Lower leg skin (tissue), 4 donors: Measurements from ENCODE around the gene FAM209A. TPM values are rescaled to one million over a fixed set of nuclear protein-coding genes. Genes with fewer than 3 reads are reported as not detected.

Source experiments
- DNase-seq, 2 donors: peaks; one replicate each; pipeline ENCODE4 v3.0.0-alpha.2; 2019; ENCODE audit warnings: low spot score in 2 of 2
- H3K4me3 ChIP-seq: fragments of 200-600 bp; sonication (generic); 2 replicates; pipeline ENCODE4 v1.5.1; 2017; ENCODE audit warnings: mild to moderate bottlenecking, low read depth; ENCODE audit not compliant: poor library complexity, severe bottlenecking
- CTCF ChIP-seq, 3 donors: fragments of 450-650 bp; IDR thresholded peaks; one replicate each; pipeline ENCODE4 v1.5.1; 2016; ENCODE audit warnings: antibody characterized with exemption in 3 of 3, mild to moderate bottlenecking in 3 of 3, moderate library complexity in 2 of 3
- POLR2A ChIP-seq, 2 donors: fragments of 450-650 bp; IDR thresholded peaks; one replicate each; pipeline ENCODE4 v1.6.1; 2016 to 2017; ENCODE audit warnings: antibody characterized with exemption in 2 of 2, mild to moderate bottlenecking in 1 of 2, moderate library complexity in 1 of 2
- WGBS, 2 donors: methylation state at CpG; one replicate each; pipeline ENCODE4 v1.1.5; 2018; 5-methylcytosine and 5-hydroxymethylcytosine counted together
- intact Hi-C: fragments of 100-400 bp; cut with DNase I; formaldehyde crosslinking; loops from one replicate; pipeline ENCODE4 v1.15.0; 2023; ENCODE audit warnings: low total_unique reads
- total RNA-seq, 4 donors: library from RNA; depleted of rRNA; stranded (reverse); fragments of >200 nt; gene quantifications; one replicate each; pipeline ENCODE4 v1.1.0, GENCODE V29; 2016

The FAM209A gene
- total RNA-seq, 4 donors from 2014 or later, result 0.81 TPM; not detected in 3

DNA sequence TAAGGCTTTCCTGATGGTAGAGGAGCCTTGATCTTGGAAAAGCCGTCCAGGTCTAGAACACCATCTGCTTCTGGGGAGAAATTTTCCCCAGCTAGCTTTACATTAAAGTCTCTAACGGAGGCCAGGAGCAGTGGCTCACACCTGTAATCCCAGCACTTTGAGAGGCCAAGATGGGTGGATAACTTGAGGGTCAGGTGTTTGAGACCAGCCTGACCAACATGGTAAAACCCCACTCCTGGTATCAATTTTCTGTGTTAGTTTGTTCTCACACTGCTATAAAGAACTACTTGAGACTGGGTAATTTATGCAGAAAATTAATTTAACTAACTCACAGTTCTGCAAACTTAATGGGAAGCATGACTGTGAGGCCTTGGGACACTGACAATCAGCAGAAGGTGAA, 46.3 kb downstream of the FAM209A start:
- DNase-seq, result no peak
- H3K4me3 ChIP-seq, result no peak overlapping the region
- intact Hi-C loops, result no loop called here
- TF ChIP-seq CTCF (IDR thresholded peaks at IDR 0.05), result no peak
- no peak for TF ChIP-seq POLR2A (IDR thresholded peaks at IDR 0.05)
- 49 to 66% methylated on average over 2 of the region's 2 CpGs for WGBS, 2 donors

DNA sequence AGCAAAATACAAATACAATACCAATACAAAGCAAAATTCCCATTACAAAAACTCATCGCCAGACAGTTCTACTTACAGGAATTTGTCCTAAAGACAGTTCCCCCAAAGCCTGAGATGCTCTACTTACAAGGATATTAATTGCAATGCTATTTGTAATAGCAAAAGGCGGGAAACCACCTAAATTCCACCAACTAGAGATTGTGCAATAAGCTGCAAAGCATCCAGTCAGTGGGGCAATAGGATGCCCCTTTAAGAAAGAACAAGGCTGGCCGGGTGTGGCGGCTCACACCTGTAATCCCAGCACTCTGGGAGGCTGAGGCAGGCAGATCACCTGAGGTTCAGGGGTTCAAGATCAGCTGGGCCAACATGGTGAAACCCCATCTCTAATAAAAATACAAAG, 47.6 kb downstream of the FAM209A start:
- intact Hi-C loops, result no loop called here
- 80 to 81% methylated on average over 4 of the region's 4 CpGs for WGBS, 2 donors
- no peak for TF ChIP-seq POLR2A (IDR thresholded peaks at IDR 0.05)
- no peak for TF ChIP-seq CTCF (IDR thresholded peaks at IDR 0.05)
- no peak overlapping the region for H3K4me3 ChIP-seq
- DNase-seq, result no peak

DNA sequence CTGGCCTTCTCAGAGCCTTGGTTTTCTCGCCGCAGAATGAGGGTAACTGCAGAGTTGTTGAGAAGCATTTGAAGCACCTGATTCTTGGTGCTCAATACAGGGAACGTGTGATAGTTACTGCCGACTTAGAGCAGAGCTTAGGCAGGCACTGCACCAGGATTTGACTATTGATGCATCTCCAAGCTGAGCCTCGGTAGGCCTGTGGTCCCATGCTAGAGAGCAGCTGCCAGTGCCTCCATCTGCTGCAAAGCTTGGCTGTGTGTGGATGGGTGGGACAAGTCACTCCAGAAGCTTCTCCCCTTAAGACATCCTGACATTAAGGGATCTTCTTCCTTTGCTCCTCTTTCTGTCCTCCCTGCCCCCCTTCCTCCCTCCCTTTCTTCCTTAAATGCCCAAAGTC, 49.4 kb downstream of the FAM209A start:
- no peak for DNase-seq
- TF ChIP-seq CTCF (IDR thresholded peaks at IDR 0.05), result no peak
- TF ChIP-seq POLR2A (IDR thresholded peaks at IDR 0.05), result no peak
- no peak overlapping the region for H3K4me3 ChIP-seq
- 56 to 57% methylated on average over 5 of the region's 5 CpGs for WGBS, 2 donors
- intact Hi-C loops, result no loop called here

DNA sequence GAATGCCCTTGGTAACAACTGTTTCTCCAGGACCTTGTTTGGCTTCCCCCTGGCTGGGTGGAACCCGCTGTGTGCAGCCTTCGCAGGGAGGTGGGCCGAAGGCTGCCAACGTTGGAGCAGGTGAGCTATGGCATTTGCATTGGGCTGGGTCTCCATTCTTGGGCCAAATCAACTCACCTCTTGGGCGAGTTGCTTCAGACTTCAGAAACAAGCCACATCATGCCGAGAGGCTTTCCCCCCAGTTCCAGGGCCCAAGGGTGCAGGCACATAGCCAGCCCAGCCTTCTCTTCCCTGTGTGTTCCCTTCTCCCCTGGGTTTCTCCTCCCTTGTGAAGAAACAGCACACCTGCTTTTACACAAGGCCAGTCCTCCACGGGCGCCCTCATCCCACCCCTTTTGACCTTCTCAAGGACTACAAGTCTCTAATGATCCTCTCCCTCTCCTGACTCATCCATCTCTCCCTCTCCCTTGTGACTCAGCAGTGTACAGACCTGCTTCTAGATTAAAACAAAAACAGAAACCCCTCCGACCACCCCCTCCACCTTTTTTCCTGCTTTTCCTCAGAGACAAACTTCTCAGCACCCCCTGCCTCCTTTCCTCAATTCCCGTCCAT, 50.1 kb downstream of the FAM209A start:
- intact Hi-C loops, result no loop called here
- WGBS, 2 donors, result 54 to 59% methylated on average over 10 of the region's 10 CpGs
- DNase-seq, result peak; percentile 62 to 88
- TF ChIP-seq POLR2A (IDR thresholded peaks at IDR 0.05) (no peak), CTCF (IDR thresholded peaks at IDR 0.05) (no peak)
- H3K4me3 ChIP-seq, result no peak overlapping the region

- intact Hi-C loops, result no loop called here
- TF ChIP-seq CTCF (IDR thresholded peaks at IDR 0.05) (no peak), POLR2A (IDR thresholded peaks at IDR 0.05) (no peak)
- no peak for DNase-seq
- H3K4me3 ChIP-seq, result no peak overlapping the region
- WGBS, 2 donors, result 71 to 72% methylated on average over 9 of the region's 9 CpGs
Observed at GRCh38 chr20:56575157-56575556, 50.6 kb downstream of the FAM209A start.

Other genes starting within 250 kb of the FAM209A start
- gene FAM210B, start 165.8 kb upstream of the FAM209A start, total RNA-seq, result 10 to 100 TPM; 39.4 to 81.3 (median 52.3) TPM
- gene AURKA, start 132.5 kb upstream of the FAM209A start, total RNA-seq, result 1 to 10 TPM; 3.9 to 8.7 (median 5.9) TPM
- gene CSTF1, start 132.1 kb upstream of the FAM209A start, total RNA-seq, result 10 to 100 TPM; 29.5 to 41.4 (median 31.6) TPM
- gene CASS4, start 112.5 kb upstream of the FAM209A start, total RNA-seq, result 1 to 10 TPM in 2 of 4 donors, under 1 TPM in 2; 0.61 to 2.9 (median 1.4) TPM
- 10 to 100 TPM; 37.0 to 57.8 (median 47.9) TPM for gene RTF2, start 56.1 kb upstream of the FAM209A start, total RNA-seq
- 1 to 10 TPM in 1 of 4 donors, under 1 TPM in 1, not detected in 2; 0.61 to 1.5 TPM for gene FAM209B, start 8.5 kb downstream of the FAM209A start, total RNA-seq
- 100 to 1,000 TPM in 1 of 4 donors, 10 to 100 TPM in 3; 59.6 to 110 (median 79.8) TPM for gene TFAP2C, start 104.6 kb downstream of the FAM209A start, total RNA-seq